Psoas muscle (tissue), 8 donors: Measurements from ENCODE around the gene TESMIN. TPM values are rescaled to one million over a fixed set of nuclear protein-coding genes. Genes with fewer than 3 reads are reported as not detected.

Experiments used
- ATAC-seq, 4 donors: fragments of 200-7000 bp; cut with Tn5 transposase; one replicate each; pipeline ENCODE4 v1.9.1; 2020; ENCODE audit warnings: moderate library complexity in 3 of 4, mild to moderate bottlenecking in 2 of 4
- DNase-seq, 2 donors: peaks; one replicate each; pipeline ENCODE4 v3.0.0-alpha.2; 2020
- H3K27ac ChIP-seq: fragments of 200-600 bp; one replicate; pipeline ENCODE4 v1.8.0; 2022
- H3K27me3 ChIP-seq, 3 donors: fragments of 200-600 bp in 1 of 3; one replicate each; pipeline versions ENCODE4 v1.6.1 to v1.8.0; 2013 to 2022; ENCODE audit warnings: low read length in 2 of 3, mild to moderate bottlenecking in 2 of 3, moderate library complexity in 1 of 3; ENCODE audit not compliant: insufficient read depth in 3 of 3
- H3K36me3 ChIP-seq, 2 donors: fragments of 200-600 bp in 1 of 2; one replicate each; pipeline versions ENCODE4 v1.6.1 to v1.8.0; 2013 to 2022; ENCODE audit warnings: low read depth in 1 of 2, mild to moderate bottlenecking in 1 of 2, moderate library complexity in 1 of 2; ENCODE audit not compliant: insufficient read depth in 1 of 2
- H3K4me1 ChIP-seq: fragments of 200-600 bp; one replicate; pipeline ENCODE4 v1.8.0; 2022
- H3K4me3 ChIP-seq: fragments of 200-600 bp; one replicate; pipeline ENCODE4 v1.8.0; 2022; ENCODE audit warnings: mild to moderate bottlenecking
- H3K9me3 ChIP-seq: fragments of 200-600 bp; one replicate; pipeline ENCODE4 v1.8.0; 2022
- WGBS, 3 donors: extraction: QIAGEN DNeasy Blood & Tissue Kit; methylation state at CpG; one replicate each; pipeline versions ENCODE4 v1.1.6 to v1.1.7; 2013; 5-methylcytosine and 5-hydroxymethylcytosine counted together
- intact Hi-C, 2 donors: fragments of 100-400 bp; cut with DNase I; formaldehyde crosslinking; loops; one replicate each; pipeline versions ENCODE4 v1.11.0 to v1.14.2; 2022
- polyA plus RNA-seq, 3 donors: library from polyadenylated mRNA; stranded (reverse); fragments of 200-250 nt; gene quantifications; one replicate each; pipeline ENCODE4 v1.2.3, GENCODE V29; 2013
- total RNA-seq, 4 donors: library from RNA; stranded (reverse); fragmentation: NEBNext Ultra II Directional in 2 of 4; extraction: Animal tissue kit (Norgen Biotek cat#: 25700) in 2 of 4; gene quantifications; one replicate each; pipeline versions ENCODE4 v1.2.1 to v1.2.4, GENCODE V29; 2021 to 2023
- TF ChIP-seq, protein P1 (sequence below): fragments of 200-600 bp; IDR thresholded peaks from one replicate; pipeline ENCODE4 v1.8.0; 2022; ENCODE audit warnings: antibody characterized with exemption
- donor health status: healthy with polysubstance abuse.
- donor health status: DM: no; HTN: no; CAD: no; lungs with moderate emphysema.
- donor health status: Bipolar disorder and iron deficiency.
- donor health status: healthy.
- donor health status: DM: yes; HTN: yes; CAD: no.
- donor health status: DM: no; HTN: no; CAD: no.
- donor health status: DM: no; HTN: no; CAD: no.
- donor health status: DM: yes; HTN: yes; CAD: no.

The TESMIN gene
- total and polyA plus RNA-seq, 7 donors = 0.03 to 0.44 (median 0.25) TPM

DNA sequence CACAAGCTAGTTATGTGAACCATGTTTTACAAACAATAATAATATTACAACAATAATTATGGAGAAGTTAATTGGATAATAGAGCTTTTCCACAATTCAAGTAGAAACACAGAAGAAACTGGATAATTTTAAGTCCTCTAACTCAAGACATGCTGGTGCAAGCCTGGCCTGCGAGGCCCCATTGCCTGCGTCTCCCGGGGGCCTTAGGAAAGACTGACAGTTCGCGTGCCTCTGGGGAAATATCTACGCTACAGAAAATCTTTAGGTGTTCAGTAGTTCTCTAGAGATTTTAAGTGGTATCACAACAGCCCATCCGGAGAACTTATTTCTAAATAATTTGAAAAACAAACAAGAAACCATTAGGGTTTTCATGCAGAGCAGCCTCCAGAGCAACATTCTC is 43.8 kb downstream of the TESMIN start:
- Histone ChIP-seq H3K36me3 (no peaks in the 10 kb centered on the region), H3K4me3 (no peak overlapping the region), H3K9me3 (no peaks in the 10 kb centered on the region), H3K27ac (no peak overlapping the region), H3K27me3 (peaks cover 0 to 14% (median 0%) of the 10 kb centered on the region in 3 donors), H3K4me1 (no peaks in the 10 kb centered on the region)
- ATAC-seq (no peak), DNase-seq (no peak)
- intact Hi-C loops = no loop called here
- TF ChIP-seq, protein P1, sequence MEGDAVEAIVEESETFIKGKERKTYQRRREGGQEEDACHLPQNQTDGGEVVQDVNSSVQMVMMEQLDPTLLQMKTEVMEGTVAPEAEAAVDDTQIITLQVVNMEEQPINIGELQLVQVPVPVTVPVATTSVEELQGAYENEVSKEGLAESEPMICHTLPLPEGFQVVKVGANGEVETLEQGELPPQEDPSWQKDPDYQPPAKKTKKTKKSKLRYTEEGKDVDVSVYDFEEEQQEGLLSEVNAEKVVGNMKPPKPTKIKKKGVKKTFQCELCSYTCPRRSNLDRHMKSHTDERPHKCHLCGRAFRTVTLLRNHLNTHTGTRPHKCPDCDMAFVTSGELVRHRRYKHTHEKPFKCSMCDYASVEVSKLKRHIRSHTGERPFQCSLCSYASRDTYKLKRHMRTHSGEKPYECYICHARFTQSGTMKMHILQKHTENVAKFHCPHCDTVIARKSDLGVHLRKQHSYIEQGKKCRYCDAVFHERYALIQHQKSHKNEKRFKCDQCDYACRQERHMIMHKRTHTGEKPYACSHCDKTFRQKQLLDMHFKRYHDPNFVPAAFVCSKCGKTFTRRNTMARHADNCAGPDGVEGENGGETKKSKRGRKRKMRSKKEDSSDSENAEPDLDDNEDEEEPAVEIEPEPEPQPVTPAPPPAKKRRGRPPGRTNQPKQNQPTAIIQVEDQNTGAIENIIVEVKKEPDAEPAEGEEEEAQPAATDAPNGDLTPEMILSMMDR = no peak
- 86 to 96% (median 92%) methylated on average over 7 of the region's 7 CpGs for WGBS, 3 donors

DNA sequence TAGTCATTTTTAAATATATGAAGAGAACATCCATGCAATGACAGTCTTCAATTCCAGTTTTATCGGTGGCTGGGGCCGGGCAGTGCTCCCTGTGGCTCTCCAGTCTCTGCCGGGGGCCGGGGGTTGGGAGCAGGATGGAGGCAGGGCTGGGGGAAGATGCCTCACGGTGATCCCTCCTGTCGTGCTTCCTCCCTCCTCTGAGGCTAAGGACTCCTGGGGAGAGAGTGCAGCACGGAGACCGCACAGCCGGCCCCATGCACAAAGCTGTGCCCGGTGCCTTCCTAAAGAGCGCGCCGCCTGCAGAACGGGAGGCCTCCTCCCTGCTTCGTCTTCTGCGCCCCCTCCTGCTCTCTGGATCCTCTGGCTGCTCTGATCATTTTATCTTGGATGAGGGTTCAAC is 46.4 kb downstream of the TESMIN start:
- TF ChIP-seq, protein P1 = no peak
- no peak overlapping the region for H3K27ac ChIP-seq
- no peaks in the 10 kb centered on the region for H3K4me1 ChIP-seq
- H3K9me3 ChIP-seq = no peaks in the 10 kb centered on the region
- DNase-seq = no peak
- no peak for ATAC-seq
- H3K36me3 ChIP-seq = no peaks in the 10 kb centered on the region
- H3K4me3 ChIP-seq = no peak overlapping the region
- H3K27me3 ChIP-seq = peaks cover 0 to 32% (median 0%) of the 10 kb centered on the region in 3 donors
- WGBS, 3 donors = 18 to 25% (median 21%) methylated on average over 16 of the region's 16 CpGs
- intact Hi-C loops = no loop called here

DNA sequence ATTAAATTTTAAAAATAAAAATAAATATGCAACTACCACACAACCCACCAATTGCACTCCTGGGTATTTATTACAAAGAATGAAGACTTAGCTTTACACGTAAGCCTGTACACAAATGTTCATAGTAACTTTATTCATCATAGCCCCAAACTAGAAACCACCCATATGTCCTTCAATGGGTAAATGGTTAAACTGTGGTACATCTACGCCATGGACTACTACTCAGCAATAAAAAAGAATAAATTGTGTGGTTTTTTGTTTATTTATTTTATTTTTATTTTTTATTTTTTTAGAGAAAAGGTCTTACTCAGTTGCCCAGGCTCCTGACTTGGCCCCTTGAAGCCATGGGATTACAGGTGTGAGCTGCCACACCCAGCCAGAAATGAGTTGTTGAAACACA is 52.3 kb downstream of the TESMIN start:
- TF ChIP-seq, protein P1 = no peak
- Histone ChIP-seq H3K4me1 (no peaks in the 10 kb centered on the region), H3K36me3 (no peaks in the 10 kb centered on the region), H3K27me3 (peaks cover 0 to 25% (median 4%) of the 10 kb centered on the region in 3 donors), H3K27ac (no peak overlapping the region), H3K4me3 (no peak overlapping the region), H3K9me3 (no peaks in the 10 kb centered on the region)
- DNase-seq = no peak
- ATAC-seq = no peak
- intact Hi-C loops = no loop called here
- 90 to 96% (median 93%) methylated on average over 2 of the region's 2 CpGs for WGBS, 3 donors

GRCh38 chr11:68695531-68695930 is 55.8 kb downstream of the TESMIN start:
- no peaks in the 10 kb centered on the region for H3K9me3 ChIP-seq
- DNase-seq = no peak
- H3K27ac ChIP-seq = no peak overlapping the region
- 45 to 77% (median 60%) methylated on average over 2 of the region's 2 CpGs for WGBS, 3 donors
- no peaks in the 10 kb centered on the region for H3K4me1 ChIP-seq
- intact Hi-C loops = no loop called here
- H3K4me3 ChIP-seq = no peak overlapping the region
- peaks cover 0 to 6% (median 5%) of the 10 kb centered on the region in 3 donors for H3K27me3 ChIP-seq
- no peak for ATAC-seq
- TF ChIP-seq, protein P1 = no peak
- H3K36me3 ChIP-seq = no peaks in the 10 kb centered on the region
